IPS-15b (cell line): ENCODE data around the gene LILRB1.
"Not testable (repeated sequence)": the region's sequence is repeated elsewhere in the genome, so short reads cannot be mapped to it uniquely, and the experiment has no call there.

ENCODE experiments used
- H3K27me3 ChIP-seq: one replicate; pipeline ENCODE4 v1.6.1; 2013; ENCODE audit warnings: low read length; ENCODE audit not compliant: control insufficient read depth, insufficient read depth
- H3K36me3 ChIP-seq: one replicate; pipeline ENCODE4 v1.6.1; 2013; ENCODE audit warnings: low read length; ENCODE audit not compliant: control insufficient read depth, insufficient read depth
- H3K4me1 ChIP-seq: one replicate; pipeline ENCODE4 v1.6.1; 2013; ENCODE audit warnings: mild to moderate bottlenecking, low read length; ENCODE audit not compliant: control insufficient read depth, insufficient read depth
- H3K4me3 ChIP-seq: one replicate; pipeline ENCODE4 v1.5.1; 2013; ENCODE audit warnings: low read depth, low read length
- H3K9ac ChIP-seq: one replicate; pipeline ENCODE4 v1.6.1; 2013; ENCODE audit warnings: low read depth, mild to moderate bottlenecking, low read length
- H3K9me3 ChIP-seq: one replicate; pipeline ENCODE4 v1.6.1; 2013; ENCODE audit warnings: mild to moderate bottlenecking, low read length; ENCODE audit not compliant: control insufficient read depth, insufficient read depth

The LILRB1 gene

DNA sequence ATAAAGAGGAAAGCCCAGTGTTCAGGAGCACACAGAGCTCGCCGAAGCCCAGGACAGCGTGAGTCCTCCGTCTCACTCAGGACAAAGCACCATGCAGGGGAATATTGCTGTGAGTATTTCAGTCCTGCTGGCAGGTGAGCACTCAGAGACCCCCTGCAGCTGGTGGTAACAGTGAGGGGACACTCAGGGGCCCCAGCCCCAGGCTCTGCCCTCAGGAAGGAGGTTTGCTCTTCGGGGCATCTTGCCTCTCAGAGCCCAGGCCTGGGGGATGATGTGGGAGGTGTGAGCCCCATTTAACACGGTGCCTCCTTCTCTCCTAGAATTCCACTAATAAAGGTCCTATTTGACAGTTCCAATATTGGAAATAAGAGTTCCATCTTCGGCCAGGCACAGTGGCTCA is 22.1 kb upstream of the LILRB1 start:
- H3K36me3 ChIP-seq = no peaks in the 10 kb centered on the region
- no peak overlapping the region for H3K4me3 ChIP-seq
- no peaks in the 10 kb centered on the region for H3K27me3 ChIP-seq
- no peaks in the 10 kb centered on the region for H3K9me3 ChIP-seq
- no peak overlapping the region for H3K9ac ChIP-seq
- no peaks in the 10 kb centered on the region for H3K4me1 ChIP-seq

DNA sequence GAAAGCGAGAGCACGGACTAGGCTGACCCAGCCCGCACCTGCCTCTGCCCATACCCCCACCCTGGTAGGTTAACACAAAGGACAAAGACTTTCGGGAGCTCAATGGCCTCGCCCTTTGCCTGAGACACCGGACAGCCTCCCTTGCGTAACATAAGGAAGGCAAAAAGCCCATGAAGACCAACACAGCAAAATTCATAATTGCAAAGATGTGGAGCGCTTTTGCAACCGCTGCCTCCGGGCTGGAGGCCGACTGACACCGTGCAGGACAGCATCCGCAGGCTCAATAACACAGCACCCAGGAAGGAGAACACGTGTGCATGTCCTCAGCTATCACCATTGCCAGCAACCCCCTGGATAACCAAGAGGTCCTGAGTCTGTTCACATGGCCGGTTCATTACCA is 21.5 kb upstream of the LILRB1 start:
- Histone ChIP-seq H3K36me3 (no peaks in the 10 kb centered on the region), H3K4me3 (no peak overlapping the region), H3K4me1 (no peaks in the 10 kb centered on the region), H3K27me3 (no peaks in the 10 kb centered on the region), H3K9me3 (no peaks in the 10 kb centered on the region), H3K9ac (no peak overlapping the region)

DNA sequence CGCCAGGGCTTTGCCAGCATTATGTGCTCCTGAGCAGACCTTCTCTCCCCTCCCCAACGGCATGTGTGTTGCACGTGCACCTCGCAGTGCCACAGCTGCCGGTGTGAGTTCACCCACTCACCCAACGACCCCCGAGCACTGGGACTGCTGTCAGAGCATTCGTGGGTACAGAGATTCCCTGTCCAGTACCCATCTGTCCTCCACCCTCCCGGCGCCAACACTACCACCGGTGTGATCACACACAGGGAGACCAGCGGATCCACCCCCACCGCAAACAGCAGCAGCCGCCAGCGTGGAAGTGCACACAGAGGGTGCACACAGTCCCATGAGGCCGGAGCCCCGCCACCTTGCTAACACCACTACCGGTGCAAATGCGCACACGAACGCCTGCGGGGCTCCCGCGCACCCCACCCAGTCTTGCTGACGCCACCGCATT is 20.9 kb upstream of the LILRB1 start:
- H3K4me1 ChIP-seq = no peaks in the 10 kb centered on the region
- no peaks in the 10 kb centered on the region for H3K36me3 ChIP-seq
- no peak overlapping the region for H3K9ac ChIP-seq
- no peaks in the 10 kb centered on the region for H3K27me3 ChIP-seq
- no peak overlapping the region for H3K4me3 ChIP-seq
- H3K9me3 ChIP-seq = no peaks in the 10 kb centered on the region

DNA sequence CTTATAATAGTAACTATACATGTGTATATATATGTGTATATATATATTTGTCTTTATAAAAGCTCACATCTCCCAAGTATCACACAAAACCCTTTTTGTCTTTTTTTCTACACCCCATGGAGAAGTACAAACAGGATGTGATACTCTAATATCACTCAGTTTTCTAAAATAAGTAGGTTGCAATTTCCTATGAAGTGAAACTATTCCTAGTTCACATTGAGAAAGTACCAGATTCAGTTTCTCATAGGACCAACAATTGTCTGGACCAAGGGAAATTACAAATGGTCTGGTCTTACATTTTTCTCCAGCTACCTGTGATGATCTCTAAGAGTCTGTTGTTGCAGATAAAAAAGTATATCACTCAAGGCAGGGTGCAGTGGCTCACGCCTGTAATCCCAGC is 17.9 kb upstream of the LILRB1 start:
- no peaks in the 10 kb centered on the region for H3K4me1 ChIP-seq
- no peaks in the 10 kb centered on the region for H3K27me3 ChIP-seq
- no peak overlapping the region for H3K9ac ChIP-seq
- no peak overlapping the region for H3K4me3 ChIP-seq
- no peaks in the 10 kb centered on the region for H3K9me3 ChIP-seq
- H3K36me3 ChIP-seq = no peaks in the 10 kb centered on the region

DNA sequence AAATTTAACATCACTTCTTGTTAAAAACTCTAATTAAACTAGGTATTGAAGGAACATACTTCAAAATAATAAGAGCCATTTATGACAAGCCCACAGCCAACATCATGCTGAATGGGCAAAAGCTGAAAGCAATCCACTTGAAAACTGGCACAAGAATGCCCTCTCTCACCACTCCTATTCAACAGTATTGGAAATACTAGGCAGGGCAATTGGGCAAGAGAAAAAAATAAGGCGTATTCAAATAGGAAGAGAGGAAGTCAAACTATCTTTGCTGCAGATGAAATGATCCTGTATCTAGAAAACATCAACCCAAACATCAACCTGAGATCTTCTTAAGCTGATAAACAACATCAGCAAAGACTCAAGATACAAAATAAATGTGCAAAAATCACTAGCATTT is 15.6 kb upstream of the LILRB1 start:
- no peaks in the 10 kb centered on the region for H3K27me3 ChIP-seq
- no peak overlapping the region for H3K9ac ChIP-seq
- H3K4me3 ChIP-seq = no peak overlapping the region
- no peaks in the 10 kb centered on the region for H3K36me3 ChIP-seq
- no peaks in the 10 kb centered on the region for H3K9me3 ChIP-seq
- no peaks in the 10 kb centered on the region for H3K4me1 ChIP-seq

DNA sequence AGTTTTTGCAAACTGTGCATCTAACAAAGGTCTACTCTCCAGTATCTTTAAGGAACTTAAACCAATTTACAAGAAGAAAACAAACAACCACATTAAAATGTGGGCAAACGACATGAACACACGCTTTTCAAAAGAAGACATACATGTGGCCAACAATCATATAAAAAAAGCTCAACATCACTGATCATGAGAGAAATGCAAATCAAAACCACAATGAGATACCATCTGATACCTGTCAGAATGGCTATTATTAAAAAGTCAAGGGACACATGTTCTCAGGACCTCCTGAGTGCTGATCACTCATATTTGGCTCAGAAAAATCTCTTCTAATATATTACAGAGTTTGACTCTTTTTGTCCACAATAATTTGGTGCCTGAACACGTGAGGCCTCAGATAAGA is 14.2 kb upstream of the LILRB1 start:
- H3K4me1 ChIP-seq = no peaks in the 10 kb centered on the region
- H3K27me3 ChIP-seq = no peaks in the 10 kb centered on the region
- H3K36me3 ChIP-seq = no peaks in the 10 kb centered on the region
- H3K9ac ChIP-seq = no peak overlapping the region
- no peak overlapping the region for H3K4me3 ChIP-seq
- no peaks in the 10 kb centered on the region for H3K9me3 ChIP-seq

DNA sequence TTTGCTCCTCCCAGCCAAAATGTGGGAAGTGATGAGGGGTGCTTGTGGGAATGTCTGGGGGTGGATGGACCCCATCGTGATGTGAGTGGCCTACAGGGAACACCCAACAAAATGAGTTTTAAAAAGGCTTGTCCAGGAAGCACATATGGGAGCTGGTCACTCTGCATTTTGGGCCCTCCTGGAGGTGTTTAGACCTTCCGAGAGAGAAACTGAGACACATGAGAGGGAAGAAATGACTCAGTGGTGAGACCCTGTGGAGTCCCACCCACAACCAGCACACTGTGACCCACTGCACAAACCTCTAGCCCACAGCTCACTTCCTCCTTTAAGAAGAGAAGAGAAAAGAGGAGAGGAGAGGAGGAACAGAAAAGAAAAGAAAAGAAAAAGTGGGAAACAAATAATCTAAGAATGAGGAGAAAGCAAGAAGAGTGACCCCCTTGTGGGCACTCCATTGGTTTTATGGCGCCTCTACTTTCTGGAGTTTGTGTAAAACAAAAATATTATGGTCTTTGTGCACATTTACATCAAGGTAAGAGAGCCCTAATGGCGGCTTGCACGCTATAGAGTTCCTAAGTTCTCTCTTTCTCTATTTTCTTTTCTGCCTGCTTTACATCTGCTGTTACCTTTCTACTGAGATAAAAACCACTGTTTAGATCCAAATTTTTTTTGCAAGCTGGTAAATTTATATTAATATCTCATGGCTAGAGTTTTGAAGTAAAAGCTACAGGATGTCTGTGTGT is 13.3 kb upstream of the LILRB1 start:
- H3K9me3 ChIP-seq = no peaks in the 10 kb centered on the region
- H3K27me3 ChIP-seq = no peaks in the 10 kb centered on the region
- H3K4me3 ChIP-seq = no peak overlapping the region
- no peaks in the 10 kb centered on the region for H3K4me1 ChIP-seq
- no peak overlapping the region for H3K9ac ChIP-seq
- H3K36me3 ChIP-seq = no peaks in the 10 kb centered on the region

DNA sequence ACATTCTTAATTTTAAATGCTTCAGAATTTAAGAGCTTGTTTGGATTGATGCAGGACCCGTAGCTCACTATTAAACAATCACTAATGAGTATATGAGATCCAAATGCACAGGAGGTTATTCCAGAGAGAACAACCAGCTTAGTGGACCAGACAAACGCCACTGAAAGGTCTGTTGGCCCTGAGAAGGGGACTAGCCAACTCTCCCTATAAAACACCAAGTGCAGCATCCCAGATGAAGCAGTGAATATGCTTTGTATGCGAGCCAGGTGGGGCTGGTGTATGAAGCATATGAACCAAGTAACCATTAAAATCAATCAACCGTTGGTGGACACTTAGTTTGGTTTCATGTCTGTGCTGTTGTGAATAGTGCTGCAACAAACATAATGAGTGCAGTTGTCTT is 9.8 kb upstream of the LILRB1 start:
- H3K9ac ChIP-seq = no peak overlapping the region
- H3K4me3 ChIP-seq = no peak overlapping the region
- H3K9me3 ChIP-seq = no peaks in the 10 kb centered on the region
- no peaks in the 10 kb centered on the region for H3K4me1 ChIP-seq
- H3K36me3 ChIP-seq = no peaks in the 10 kb centered on the region
- H3K27me3 ChIP-seq = no peaks in the 10 kb centered on the region

DNA sequence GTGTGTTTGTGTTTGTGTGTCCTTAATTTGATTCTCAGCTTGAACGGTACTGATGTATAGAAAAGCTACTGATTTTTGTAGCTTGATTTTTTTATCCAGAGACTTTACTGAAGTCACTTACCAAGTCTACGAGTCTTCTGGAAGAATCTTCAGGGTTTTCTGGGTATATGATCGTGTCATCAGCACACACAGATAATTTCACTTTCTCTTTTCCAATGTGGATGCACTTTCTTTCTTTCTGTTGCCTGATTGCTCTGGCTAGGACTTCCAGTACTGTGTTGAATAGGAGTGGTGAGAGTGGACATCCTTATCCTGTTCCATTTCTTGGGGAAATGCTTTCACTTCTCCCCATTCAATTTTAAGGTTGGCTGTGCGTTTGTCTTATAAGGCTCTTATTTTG is 7.9 kb upstream of the LILRB1 start:
- no peak overlapping the region for H3K4me3 ChIP-seq
- H3K4me1 ChIP-seq = no peaks in the 10 kb centered on the region
- H3K27me3 ChIP-seq = no peaks in the 10 kb centered on the region
- H3K9me3 ChIP-seq = no peaks in the 10 kb centered on the region
- H3K36me3 ChIP-seq = no peaks in the 10 kb centered on the region
- no peak overlapping the region for H3K9ac ChIP-seq

DNA sequence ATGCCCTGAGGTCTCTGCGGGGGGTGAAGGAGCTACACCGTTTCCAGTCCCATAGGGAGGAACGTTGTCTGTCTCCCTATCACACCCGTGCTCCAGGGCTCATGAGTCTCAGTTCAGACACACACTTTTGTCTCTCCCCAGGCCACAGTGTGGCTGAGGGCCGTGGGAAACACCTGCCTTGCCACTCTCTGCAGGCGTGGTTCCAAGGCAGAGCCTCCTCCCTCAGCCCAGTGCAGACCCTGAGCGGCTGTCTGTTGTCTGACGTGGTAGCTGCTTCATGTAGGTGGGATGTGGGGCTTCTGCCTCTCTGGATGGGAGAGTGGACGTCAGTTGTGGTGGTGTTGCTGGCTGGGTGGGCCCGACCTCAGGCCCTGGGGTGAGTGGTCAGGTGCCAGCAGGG is 6.0 kb upstream of the LILRB1 start:
- H3K4me1 ChIP-seq, H3K27me3 ChIP-seq, H3K9ac ChIP-seq, H3K36me3 ChIP-seq, H3K4me3 ChIP-seq, H3K9me3 ChIP-seq: not testable (repeated sequence)

DNA sequence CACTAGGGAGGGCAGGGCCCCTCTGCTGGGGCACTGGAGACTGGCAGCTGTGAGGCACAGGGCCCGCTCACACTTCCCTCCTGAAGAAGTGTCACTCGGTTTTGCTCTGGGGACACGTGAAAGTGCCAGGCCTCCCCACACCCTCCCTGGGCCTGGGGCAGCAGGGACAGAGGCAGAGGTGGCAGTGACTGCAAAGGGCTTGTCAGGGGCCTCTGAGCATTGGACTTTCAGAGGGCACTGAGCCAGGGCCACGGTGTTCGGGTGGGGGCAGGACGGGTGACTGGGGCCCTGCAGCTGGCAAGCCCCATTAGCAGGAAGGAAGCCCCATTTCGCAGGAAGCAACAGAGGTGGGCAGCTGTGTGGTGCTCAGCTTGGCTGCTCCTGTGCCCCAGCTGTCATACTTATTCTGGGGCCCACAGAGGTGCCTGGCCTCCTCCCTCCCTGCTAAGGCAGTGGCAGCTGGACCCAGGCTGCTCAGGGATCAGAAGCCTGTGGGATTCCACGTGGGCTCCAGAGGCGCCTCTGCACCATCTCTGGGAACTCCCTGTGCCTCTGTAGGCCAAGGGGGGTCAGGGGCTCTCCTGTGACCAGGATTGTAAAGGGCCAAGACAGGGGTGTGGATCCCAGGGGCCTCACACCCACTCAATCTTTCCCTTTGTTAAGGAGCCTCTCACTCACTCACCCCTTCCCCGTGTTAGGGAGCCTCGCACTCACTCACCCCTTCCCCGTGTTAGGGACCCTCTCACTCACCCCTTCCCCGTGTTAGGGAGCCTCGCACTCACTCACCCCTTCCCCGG is 5.2 kb upstream of the LILRB1 start:
- H3K4me1 ChIP-seq, H3K4me3 ChIP-seq, H3K9me3 ChIP-seq, H3K9ac ChIP-seq, H3K36me3 ChIP-seq, H3K27me3 ChIP-seq: not testable (repeated sequence)

DNA sequence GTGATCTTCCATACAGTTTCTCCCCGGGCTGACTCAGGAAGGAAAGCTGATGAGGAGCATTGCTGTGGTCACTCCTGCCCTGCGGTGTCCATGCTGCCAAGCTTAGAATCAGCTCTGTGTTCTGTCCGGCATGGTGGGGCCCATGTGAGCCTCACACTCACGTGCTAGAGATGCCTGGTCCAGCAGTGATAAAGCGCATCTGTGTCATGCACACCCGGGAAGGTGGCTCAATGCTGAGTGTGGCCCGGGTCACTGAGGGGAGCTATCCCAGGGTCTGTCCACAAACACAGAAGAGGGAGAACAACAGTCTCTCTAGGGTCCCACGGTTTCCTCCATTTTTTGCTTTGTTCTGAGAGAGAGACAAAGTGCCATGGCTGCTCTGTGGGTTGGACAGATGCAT is 3.5 kb upstream of the LILRB1 start:
- Histone ChIP-seq H3K27me3 (no peaks in the 10 kb centered on the region), H3K9ac (no peak overlapping the region), H3K4me1 (no peaks in the 10 kb centered on the region), H3K36me3 (no peaks in the 10 kb centered on the region), H3K9me3 (peaks cover 4% of the 10 kb centered on the region), H3K4me3 (no peak overlapping the region)
